K562 (cell line): ENCODE measurements around the gene ASCC2. TPM values are rescaled to one million over a fixed set of nuclear protein-coding genes. Genes with fewer than 3 reads are reported as not detected.

ENCODE experiments used
- ATAC-seq: fragments of 200-7000 bp; cut with Tn5 transposase; 3 replicates; pipeline ENCODE4 v1.9.1; 2020; ENCODE audit warnings: moderate library complexity
- BruUV-seq: library from RNA; stranded (reverse); fragments of 400-500 nt; replicated peaks from 2 replicates; lab custom pipeline; 2021; lab: Mats Ljungman, UMichigan
- CTCF ChIA-PET: fragments of 300-600 bp; formaldehyde crosslinking; extraction: SDS; loops from one replicate; lab custom pipeline; 2021; ENCODE audit warnings: low intra/inter-chr PET ratio; lab: Yijun Ruan, JAX
- POLR2A ChIA-PET: fragments of 300-600, 350-650 bp; sonication (Branson Sonifier 250); formaldehyde crosslinking; extraction: SDS; loops from one replicate; lab custom pipeline; 2021; ENCODE audit warnings: antibody characterized with exemption, inconsistent platforms; lab: Yijun Ruan, JAX
- DNase-seq, 4 experiments: peaks; one replicate each; pipeline versions ENCODE4 v3.0.0 to v3.0.0-alpha.2; 2011 to 2018; ENCODE audit warnings: low spot score in 3 of 4, mixed read lengths in 3 of 4; ENCODE audit errors: extremely low read depth in 1 of 4
- FAIRE-seq: peaks from 2 replicates; lab custom pipeline; 2011; peaks lifted over from hg19 to GRCh38; lab: Jason Lieb, UNC
- H2AFZ ChIP-seq: 2 replicates; pipeline ENCODE4 v1.6.0; 2011; ENCODE audit warnings: low read depth, low read length, control low read depth, inconsistent platforms
- H3K27ac ChIP-seq: fragments of 200-600 bp; 3 replicates; pipeline ENCODE4 v1.8.0; 2011; ENCODE audit warnings: low read depth, mild to moderate bottlenecking, control low read depth, inconsistent platforms, low read length, moderate library complexity, mixed read lengths; ENCODE audit errors: extremely low read depth
- H3K27me3 ChIP-seq, 2 experiments: fragments of 300-600 bp in 1 of 2; 2 replicates in 1 of 2; 3 replicates in 1 of 2; pipeline versions ENCODE4 v1.6.0 to v1.8.0; 2011; ENCODE audit warnings: inconsistent platforms in 2 of 2, low read length in 2 of 2, mild to moderate bottlenecking in 1 of 2, mixed read lengths in 1 of 2, moderate library complexity in 1 of 2; ENCODE audit not compliant: control insufficient read depth in 2 of 2, insufficient read depth in 2 of 2
- H3K36me3 ChIP-seq: fragments of 300-600 bp; 3 replicates; pipeline ENCODE4 v1.8.0; 2011; ENCODE audit warnings: mild to moderate bottlenecking, low read length, inconsistent platforms; ENCODE audit not compliant: control insufficient read depth, insufficient read depth
- H3K4me1 ChIP-seq, 2 experiments: fragments of 200-600 bp in 1 of 2; replicated peaks in 1 of 2; 2 replicates in 1 of 2; 3 replicates in 1 of 2; pipeline versions ENCODE4 v1.5.1 to v1.8.0; 2011; ENCODE audit warnings: inconsistent platforms in 2 of 2, low read length in 2 of 2, mild to moderate bottlenecking in 1 of 2, mixed read lengths in 1 of 2, moderate library complexity in 1 of 2; ENCODE audit not compliant: control insufficient read depth in 2 of 2, insufficient read depth in 2 of 2
- H3K4me2 ChIP-seq: 2 replicates; pipeline ENCODE4 v1.6.1; 2011; ENCODE audit warnings: low read length, control low read depth, inconsistent platforms, mixed read lengths; ENCODE audit not compliant: insufficient read depth
- H3K4me3 ChIP-seq: fragments of 200-600 bp; sonication (generic), shearing (Covaris generic); 2 replicates; pipeline ENCODE4 v1.5.1; 2016; ENCODE audit warnings: control low read depth, inconsistent platforms
- H3K79me2 ChIP-seq: fragments of 200-600 bp; 3 replicates; pipeline ENCODE4 v1.8.0; 2011; ENCODE audit warnings: low read length, inconsistent platforms; ENCODE audit not compliant: control insufficient read depth, insufficient read depth
- H3K9ac ChIP-seq, 2 experiments: 2 replicates each; pipeline versions ENCODE4 v1.6.0 to v1.6.1; 2011; ENCODE audit warnings: low read depth in 2 of 2, low read length in 2 of 2, control low read depth in 1 of 2, inconsistent platforms in 1 of 2, mild to moderate bottlenecking in 1 of 2, mixed read lengths in 1 of 2; ENCODE audit not compliant: insufficient read depth in 1 of 2
- H3K9me1 ChIP-seq: one replicate; pipeline ENCODE4 v1.6.0; 2011; ENCODE audit warnings: inconsistent platforms, mild to moderate bottlenecking, low read length, moderate library complexity; ENCODE audit not compliant: control insufficient read depth, insufficient read depth
- H3K9me3 ChIP-seq: replicated peaks from 2 replicates; pipeline ENCODE4 v1.5.1; 2011; ENCODE audit warnings: low read depth, low read length, inconsistent platforms; ENCODE audit not compliant: control insufficient read depth, insufficient read depth
- H4K20me1 ChIP-seq: replicated peaks from 2 replicates; pipeline ENCODE4 v1.6.1; 2011; ENCODE audit warnings: low read length, inconsistent platforms, mixed read lengths; ENCODE audit not compliant: control insufficient read depth, insufficient read depth
- E2F6 ChIP-seq, 2 experiments: IDR thresholded peaks; 2 replicates each; pipeline ENCODE4 v1.6.1; 2011; ENCODE audit warnings: borderline replicate concordance in 1 of 2, control low read depth in 1 of 2, low read depth in 1 of 2, low read length in 1 of 2, mild to moderate bottlenecking in 1 of 2, mixed read lengths in 1 of 2, moderate library complexity in 1 of 2; ENCODE audit not compliant: insufficient read depth in 1 of 2, insufficient read length in 1 of 2, poor library complexity in 1 of 2, severe bottlenecking in 1 of 2; ENCODE audit errors: extremely low read depth in 1 of 2
- MYC ChIP-seq, 2 experiments: fragments of 250-450 bp in 1 of 2; sonication (Bioruptor Pico) in 1 of 2; IDR thresholded peaks; 2 replicates each; pipeline versions ENCODE4 v1.5.1 to v1.6.1; 2012 to 2021; ENCODE audit warnings: low read depth in 2 of 2, borderline replicate concordance in 1 of 2, improper control_type of control experiment in 1 of 2, low read length in 1 of 2, mild to moderate bottlenecking in 1 of 2, moderate library complexity in 1 of 2
- NR2C1 ChIP-seq, 2 experiments: fragments of 450-650 bp; IDR thresholded peaks; 2 replicates each; pipeline ENCODE4 v1.6.1; 2017; ENCODE audit warnings: mild to moderate bottlenecking in 2 of 2, antibody characterized with exemption in 1 of 2, inconsistent platforms in 1 of 2, missing compliant biosample characterization in 1 of 2, missing genetic modification characterization in 1 of 2
- NRF1 ChIP-seq, 2 experiments: fragments of 450-650 bp; IDR thresholded peaks in 1 of 2; conservative IDR thresholded peaks in 1 of 2; 2 replicates each; pipeline ENCODE4 v1.6.1; 2014; ENCODE audit warnings: mild to moderate bottlenecking in 2 of 2
- SMARCA5 ChIP-seq: fragments of 450-650 bp; IDR thresholded peaks from 2 replicates; pipeline ENCODE4 v1.6.1; 2016
- SRSF1 ChIP-seq: fragments of 200-400 bp; formaldehyde crosslinking; IDR thresholded peaks from 2 replicates; pipeline ENCODE4 v1.6.1; 2017; ENCODE audit warnings: mild to moderate bottlenecking, low read depth, low read length, moderate library complexity
- ZNF407 ChIP-seq: fragments of 450-650 bp; IDR thresholded peaks from 2 replicates; pipeline ENCODE4 v1.6.1; 2016; ENCODE audit warnings: low read depth
- ZNF586 ChIP-seq: fragments of 450-650 bp; formaldehyde crosslinking; conservative IDR thresholded peaks from 2 replicates; pipeline ENCODE4 v1.4.0; 2020; ENCODE audit warnings: mild to moderate bottlenecking, moderate library complexity
- WGBS: fragments of 100-300 bp; shearing (Covaris generic); methylation state at CpG from one replicate; pipeline ENCODE4 v1.1.6; 2016; ENCODE audit warnings: low coverage, mixed read lengths; ENCODE audit not compliant: insufficient coverage; ENCODE audit errors: missing lambda C conversion rate; 5-methylcytosine and 5-hydroxymethylcytosine counted together
- in situ Hi-C: fragments of 300-500 bp; cut with MboI; formaldehyde crosslinking; loops from 4 replicates; pipeline ENCODE4 v1.15.0; 2018; ENCODE audit warnings: inconsistent platforms, mixed read lengths
- intact Hi-C: fragments of 100-400 bp; cut with micrococcal nuclease; formaldehyde crosslinking; loops from 2 replicates; pipeline ENCODE4 v1.14.2; 2022
- polyA plus RNA-seq, 8 experiments: library from polyadenylated mRNA; depleted of rRNA in 4 of 8; stranded (reverse) in 5 of 8; unstranded in 3 of 8; fragments of >200 nt; fragmentation: Nextera tagmentation in 2 of 8; fragmentation: Illumina TruSeq in 1 of 8; extraction: Ambion mirVana in 2 of 8; extraction: Trizol in 1 of 8; gene quantifications; 2 replicates each; pipeline versions ENCODE4 v1.2.1 to v1.2.3, GENCODE V29; 2011 to 2014; ENCODE audit warnings: inconsistent platforms in 1 of 8, missing spikeins in 1 of 8
- total RNA-seq, 7 experiments: library from RNA; depleted of rRNA in 6 of 7; stranded (reverse); fragments of >200 nt in 6 of 7; fragmentation: Illumina TruSeq in 2 of 7; extraction: Trizol in 2 of 7; gene quantifications; 2 replicates each; pipeline versions ENCODE4 v1.2.1 to v1.2.3, GENCODE V29; 2011 to 2021; ENCODE audit warnings: low replicate concordance in 1 of 7

Gene ASCC2
- total and polyA plus RNA-seq, 9 of the 15 experiments (the other 6 are each of a cell fraction or from before 2014, with no cell fraction given), result 4.0 to 46.7 (median 26.8) TPM

- ATAC-seq (peak; percentile 97), DNase-seq (peak; percentile 67 to 95 (median 78)), FAIRE-seq (peak; percentile 100)
- intact Hi-C loops, result loop anchor here (1.0 kb wide), 1 partner anchor 17 kb away; the partner anchor contains the start of gene ASCC2
- in situ Hi-C loops, result no loop called here
- Histone ChIP-seq H3K27me3 (no peaks in the 10 kb centered on the region), H3K4me2 (no peak overlapping the region), H3K9ac (no peak overlapping the region), H3K4me3 (no peak overlapping the region), H3K36me3 (peaks cover 60% of the 10 kb centered on the region; the same call in 2 of the 3 replicates), H3K4me1 (peaks cover 4 to 12% of the 10 kb centered on the region in 2 experiments; a peak in 3 of 5 replicates), H2AFZ (no peak overlapping the region), H3K27ac (peak overlapping the region; percentile 6; the same call in 2 of the 3 replicates), H4K20me1 (peaks cover 9% of the 10 kb centered on the region; the same call in 1 of the 2 replicates), H3K79me2 (no peaks in the 10 kb centered on the region), H3K9me3 (no peaks in the 10 kb centered on the region), H3K9me1 (no peaks in the 10 kb centered on the region)
- WGBS, result 23% methylated on average over 7 of the region's 7 CpGs
- ChIA-PET CTCF (no interaction called here), POLR2A (interaction anchor here (0.5 to 2.3 kb wide), 7 partner anchors 9 to 295 kb away, joined by 3 to 6 read pairs (median 3); partner anchors contain the start of genes ASCC2 and ZMAT5)
- BruUV-seq, result no TSS peak
- no peak for TF ChIP-seq SRSF1
- TF ChIP-seq NR2C1 (IDR thresholded peaks at IDR 0.05), result no peak; the same call in 1 of the 2 replicates
- 0 out of 2 replicates have a peak, but pooled peaks have one; percentile 42 for TF ChIP-seq NR2C1 (tag; IDR thresholded peaks at IDR 0.05)
- TF ChIP-seq E2F6 (IDR thresholded peaks at IDR 0.05; ENCODE audit: borderline replicate concordance in 1 of 2, extremely low read depth in 1 of 2, insufficient read depth in 1 of 2, insufficient read length in 1 of 2, low read depth in 1 of 2, low read length in 1 of 2, poor library complexity in 1 of 2, severe bottlenecking in 1 of 2), result no peak
- TF ChIP-seq ZNF586, result no peak
- peak in 1 of 2 experiments; percentile 39; a peak in 2 of 4 replicates for TF ChIP-seq NRF1 (conservative IDR thresholded peaks at IDR 0.05 in 1 of 2, IDR thresholded peaks at IDR 0.05 in 1 of 2)
- no peak for TF ChIP-seq ZNF407
- peak; percentile 74; the same call in 1 of the 2 replicates for TF ChIP-seq SMARCA5
- 0 out of 2 replicates have a peak, but pooled peaks have one; percentile 26 for TF ChIP-seq MYC (IDR thresholded peaks at IDR 0.05; ENCODE audit: low read depth, low read length)
- TF ChIP-seq MYC (CRISPR knock-in tag; IDR thresholded peaks at IDR 0.05; ENCODE audit: borderline replicate concordance, low read depth), result no peak
Measured at GRCh38 chr22:29821291-29822016, 16.6 kb downstream of the ASCC2 start.
